Stimulated activated naive CD8-positive, alpha-beta T cell treated with anti-CD3 and anti-CD28 coated beads, Interleukin-15, Interleukin-2, amounts not matched to agents 100 U/mL and 50 U/mL, for 24 hours (primary cell): Measurements from ENCODE around the gene CDC42BPG.

Experiments
- ATAC-seq: fragments of 150-1000 bp; cut with Tn5 transposase; one replicate; pipeline ENCODE4 v1.10.0; 2021
- DNase-seq: peaks from one replicate; pipeline ENCODE4 v3.0.0; 2021

The CDC42BPG gene

GRCh38 chr11:64844330-64845128, at the start of gene CDC42BPG:
Gene CDC42BPG (minus strand): TSS chr11:64844653. CDS start chr11:64844569, 84 bp downstream.
- ATAC-seq (peak; percentile 58), DNase-seq (peak; percentile 78)

- DNase-seq (no peak), ATAC-seq (no peak)
These were observed 49.0 kb upstream of the CDC42BPG start for GRCh38 chr11:64893194-64894069.

- DNase-seq: no peak
- ATAC-seq: no peak
These were observed 48.4 kb upstream of the CDC42BPG start for GRCh38 chr11:64892838-64893193.

- DNase-seq: no peak
- no peak for ATAC-seq
These were observed 48.0 kb upstream of the CDC42BPG start for GRCh38 chr11:64892411-64892831.

GRCh38 chr11:64891880-64892279, 47.4 kb upstream of the CDC42BPG start:
- ATAC-seq (no peak), DNase-seq (no peak)

- ATAC-seq (no peak), DNase-seq (no peak)
These were observed 46.9 kb upstream of the CDC42BPG start for GRCh38 chr11:64891215-64891848.

- ATAC-seq: no peak
- no peak for DNase-seq
These were observed 46.1 kb upstream of the CDC42BPG start for GRCh38 chr11:64890522-64890939.

GRCh38 chr11:64888729-64889511, 44.5 kb upstream of the CDC42BPG start:
- DNase-seq (no peak), ATAC-seq (no peak)

GRCh38 chr11:64888406-64888728, 43.9 kb upstream of the CDC42BPG start:
- DNase-seq (no peak), ATAC-seq (no peak)

GRCh38 chr11:64887757-64888405, 43.4 kb upstream of the CDC42BPG start:
- peak; percentile 82 for ATAC-seq
- peak; percentile 92 for DNase-seq

GRCh38 chr11:64887234-64887756, 42.8 kb upstream of the CDC42BPG start:
- ATAC-seq: no peak
- DNase-seq: no peak

- DNase-seq (no peak), ATAC-seq (peak; percentile 84)
These were observed 41.2 kb upstream of the CDC42BPG start for GRCh38 chr11:64885367-64886286.

- no peak for DNase-seq
- no peak for ATAC-seq
These were observed 39.6 kb upstream of the CDC42BPG start for GRCh38 chr11:64884019-64884418.

- DNase-seq (no peak), ATAC-seq (no peak)
These were observed 39.1 kb upstream of the CDC42BPG start for GRCh38 chr11:64883575-64883974.

- ATAC-seq (no peak), DNase-seq (no peak)
These were observed 37.8 kb upstream of the CDC42BPG start for GRCh38 chr11:64882243-64882642.

GRCh38 chr11:64881476-64881875, 37.0 kb upstream of the CDC42BPG start:
- ATAC-seq (no peak), DNase-seq (no peak)

GRCh38 chr11:64880240-64881001, 36.0 kb upstream of the CDC42BPG start:
- ATAC-seq: no peak
- no peak for DNase-seq

GRCh38 chr11:64879244-64879900, 34.9 kb upstream of the CDC42BPG start:
- ATAC-seq (no peak), DNase-seq (peak; percentile 47)
